Mammary epithelial cell (primary cell): ENCODE measurements around the gene FLYWCH2.

Source experiments
- CTCF ChIP-seq, 2 donors: IDR thresholded peaks in 1 of 2; conservative IDR thresholded peaks in 1 of 2; 2 replicates each; pipeline ENCODE4 v1.5.1; 2011 to 2012; ENCODE audit warnings: inconsistent platforms in 2 of 2, low read length in 2 of 2, mild to moderate bottlenecking in 2 of 2, control low read depth in 1 of 2, low read depth in 1 of 2; ENCODE audit not compliant: insufficient read depth in 1 of 2; ENCODE audit errors: extremely low read depth in 1 of 2
- EZH2 ChIP-seq: IDR thresholded peaks from 2 replicates; pipeline ENCODE4 v1.6.1; 2012; ENCODE audit warnings: low read length, inconsistent platforms, borderline replicate concordance

GRCh38 chr16:2840914-2841313 is 42.1 kb upstream of the FLYWCH2 start:
- no peak for TF ChIP-seq CTCF (conservative IDR thresholded peaks at IDR 0.05 in 1 of 2, IDR thresholded peaks at IDR 0.05 in 1 of 2; ENCODE audit: extremely low read depth in 1 of 2, insufficient read depth in 1 of 2, low read depth in 1 of 2, low read length in 2 of 2)
- TF ChIP-seq EZH2: no peak
